Thyroid gland (tissue), 4 donors: ENCODE data around the gene AMOTL2.

Source experiments
- CTCF ChIP-seq, 6 experiments: fragments of 200-600 bp in 3 of 6; fragments of 450-650 bp in 3 of 6; sonication (generic) in 3 of 6; IDR thresholded peaks; one replicate each; pipeline ENCODE4 v1.5.1; 2016 to 2019; ENCODE audit warnings: antibody characterized with exemption in 6 of 6, mild to moderate bottlenecking in 2 of 6, inconsistent platforms in 1 of 6, moderate library complexity in 1 of 6
- POLR2A ChIP-seq, 2 donors: fragments of 450-650 bp; IDR thresholded peaks; one replicate each; pipeline ENCODE4 v1.6.1; 2017; ENCODE audit warnings: antibody characterized with exemption in 2 of 2, mild to moderate bottlenecking in 2 of 2, moderate library complexity in 1 of 2

- TF ChIP-seq CTCF (IDR thresholded peaks at IDR 0.05) (no peak), POLR2A (IDR thresholded peaks at IDR 0.05) (no peak)
These were observed 5.5 kb downstream of the AMOTL2 start for GRCh38 chr3:134368751-134369105.
